GM12873 (cell line): ENCODE measurements around the gene TSPAN9.
A peak's percentile ranks its signal among the peaks of the same experiment; 100 is the strongest.

ENCODE experiments used
- CTCF ChIP-seq: IDR thresholded peaks from 2 replicates; pipeline ENCODE4 v1.5.1; 2012; ENCODE audit warnings: low read depth, mild to moderate bottlenecking, moderate library complexity, low read length, control low read depth; ENCODE audit not compliant: insufficient read depth; ENCODE audit errors: missing control alignments

TSPAN9 gene

GRCh38 chr12:3199551-3200031 lies 122.4 kb downstream of the TSPAN9 start:
- TF ChIP-seq CTCF, result no peak

DNA sequence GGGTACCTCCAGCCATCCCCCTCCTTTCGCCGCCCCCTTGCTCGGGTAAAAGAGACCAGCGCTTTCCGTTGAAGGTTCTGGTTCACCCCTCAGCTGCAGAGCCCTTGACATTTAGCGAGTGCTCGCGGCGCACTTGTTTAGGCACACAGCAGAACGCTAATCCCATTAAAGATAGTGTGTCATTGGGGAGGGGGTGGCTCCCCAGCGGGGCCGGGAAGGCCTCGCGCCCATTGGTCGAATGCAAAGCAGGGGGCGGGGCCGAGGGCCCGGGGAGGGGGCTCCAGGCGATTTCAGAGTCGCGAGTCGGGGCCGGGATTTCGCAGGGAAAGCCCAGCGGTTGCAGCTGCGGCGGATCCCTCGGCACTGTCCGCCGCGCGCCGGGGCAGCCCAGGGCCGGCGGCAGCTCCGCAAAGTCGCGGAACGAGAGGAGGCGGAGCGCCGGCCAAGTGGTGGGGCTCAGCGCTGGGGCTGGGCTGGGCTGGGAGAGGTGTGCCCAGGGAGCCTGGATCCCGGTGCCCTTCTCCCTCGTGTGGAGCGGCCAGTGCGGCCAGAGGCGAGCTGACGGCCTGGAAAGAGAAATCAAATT lies 122.9 kb downstream of the TSPAN9 start:
- TF ChIP-seq CTCF, result no peak

DNA sequence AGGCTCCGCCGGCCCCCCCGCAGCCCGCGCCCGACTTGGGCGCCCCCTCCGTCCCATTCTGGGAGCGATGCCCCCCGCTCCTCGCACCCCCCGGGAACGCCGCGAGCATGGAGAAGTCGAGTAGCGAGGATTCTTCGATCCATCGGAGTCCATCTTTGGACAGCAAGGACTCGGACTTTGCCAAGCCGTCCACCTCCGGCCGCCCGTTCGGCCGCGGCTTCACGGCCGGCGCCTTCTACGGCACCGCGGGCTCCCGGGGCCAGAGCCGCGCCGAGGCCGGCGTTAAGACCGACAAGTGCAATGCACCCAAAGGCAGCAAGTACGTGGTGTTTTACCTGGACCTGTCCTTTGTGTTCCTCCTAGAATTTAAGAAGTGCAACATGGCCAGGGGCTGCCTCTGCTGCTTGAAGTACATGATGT lies 123.6 kb downstream of the TSPAN9 start:
- TF ChIP-seq CTCF, result no peak

DNA sequence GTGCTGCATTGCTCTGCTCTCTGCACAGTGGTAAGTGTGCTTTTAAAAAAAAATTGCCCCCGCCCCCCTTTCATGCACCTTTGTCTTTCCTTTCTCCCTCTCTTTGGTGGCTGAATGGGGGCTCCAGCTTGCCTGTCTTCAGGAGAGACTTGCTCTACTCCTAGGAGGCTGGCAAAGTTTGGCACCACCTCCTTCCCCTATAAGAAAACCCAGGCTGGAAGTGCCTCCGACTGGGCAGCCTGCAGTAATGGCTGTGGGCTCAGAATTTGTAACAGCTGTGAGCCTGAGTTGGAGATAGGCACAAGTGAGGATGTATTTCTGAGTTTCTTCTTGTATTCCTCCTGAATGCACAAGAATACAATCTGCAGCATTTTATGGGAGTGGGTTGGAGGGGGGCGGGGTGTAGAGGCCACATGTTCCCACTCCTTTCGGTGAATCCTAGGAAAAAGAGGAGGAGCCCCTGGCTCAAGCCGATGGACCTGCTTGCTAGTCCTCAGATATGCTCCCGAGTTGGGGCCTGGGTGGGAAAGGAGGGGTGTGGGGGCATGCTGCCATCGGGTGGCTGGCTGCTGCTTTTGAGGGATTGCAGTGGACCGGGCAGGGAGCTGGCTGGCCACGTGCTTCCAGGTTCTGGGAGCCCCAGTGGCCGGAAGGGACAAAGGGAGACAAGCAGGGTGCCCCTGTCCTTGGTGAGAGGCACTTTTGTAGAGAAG lies 124.3 kb downstream of the TSPAN9 start:
- no peak for TF ChIP-seq CTCF

- TF ChIP-seq CTCF, result no peak
These were observed 124.9 kb downstream of the TSPAN9 start for GRCh38 chr12:3202096-3202495.

DNA sequence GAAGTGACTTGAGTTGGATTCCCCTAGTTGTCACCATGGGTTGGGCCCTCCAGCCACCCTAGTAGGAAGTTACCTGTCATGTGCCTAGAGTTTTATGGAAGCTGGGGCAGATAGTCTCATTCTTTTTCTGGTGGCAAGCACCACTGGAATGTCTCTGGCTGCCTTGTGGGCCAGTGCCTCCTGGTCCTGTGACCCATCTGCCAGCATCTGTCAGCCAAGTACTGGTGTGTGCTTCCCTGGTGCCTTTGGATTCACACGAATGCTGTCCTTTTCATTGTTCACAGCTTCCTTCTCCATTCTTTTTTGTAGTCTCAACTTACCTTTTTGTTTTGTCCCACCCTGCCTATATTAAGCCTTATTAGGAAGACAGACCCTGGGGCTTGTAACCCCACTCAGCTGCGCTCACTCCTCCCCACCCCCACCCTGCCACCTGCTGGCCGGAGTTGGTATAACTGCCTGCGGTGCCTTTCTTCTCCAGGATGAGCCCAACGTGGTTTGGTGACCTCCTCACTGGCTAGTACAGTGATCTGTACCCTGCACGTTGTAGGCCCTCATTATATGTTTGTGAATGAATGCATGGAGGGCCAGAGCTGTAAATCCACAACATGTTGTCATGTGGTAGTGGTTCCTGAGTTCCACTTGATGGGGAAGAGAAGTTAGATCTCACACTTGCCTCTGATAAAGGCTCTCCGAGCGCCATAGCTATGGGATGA lies 125.7 kb downstream of the TSPAN9 start:
- peak; percentile 91 for TF ChIP-seq CTCF

- TF ChIP-seq CTCF, result no peak
These were observed 126.5 kb downstream of the TSPAN9 start for GRCh38 chr12:3203713-3204112.
